Sciatic nerve (tissue), 2 donors: ENCODE results near the gene GNG8. TPM values are rescaled to one million over a fixed set of nuclear protein-coding genes. Genes with fewer than 3 reads are reported as not detected.

ENCODE experiments used
- ATAC-seq: fragments of 200-7000 bp; cut with Tn5 transposase; one replicate; pipeline ENCODE4 v1.9.1; 2020; ENCODE audit warnings: mild to moderate bottlenecking, moderate library complexity
- DNase-seq: peaks from one replicate; pipeline ENCODE4 v3.0.0-alpha.2; 2020; ENCODE audit warnings: low spot score
- intact Hi-C: fragments of 100-400 bp; cut with DNase I; formaldehyde crosslinking; loops from one replicate; pipeline ENCODE4 v1.14.2; 2022
- total RNA-seq: library from RNA; stranded (reverse); fragmentation: NEBNext Ultra II Directional; extraction: Animal tissue kit (Norgen Biotek cat#: 25700); gene quantifications from one replicate; pipeline ENCODE4 v1.2.1, GENCODE V29; 2021
- donor health status: DM: no; HTN: no; CAD: no.
- donor health status: DM: no; HTN: no; CAD: no.

GNG8 gene
- total RNA-seq, 1 donor from 2014 or later = not detected

- intact Hi-C loops = no loop called here
- ATAC-seq (no peak), DNase-seq (no peak)
These were observed 27.8 kb downstream of the GNG8 start for GRCh38 chr19:46608178-46608577.

GRCh38 chr19:46607448-46607841 lies 28.6 kb downstream of the GNG8 start:
- DNase-seq (peak; percentile 73), ATAC-seq (peak; percentile 14)
- intact Hi-C loops = no loop called here

GRCh38 chr19:46606681-46607447 lies 29.1 kb downstream of the GNG8 start:
- DNase-seq (peak; percentile 55), ATAC-seq (no peak)
- intact Hi-C loops = no loop called here

GRCh38 chr19:46606019-46606418 lies 30.0 kb downstream of the GNG8 start:
- ATAC-seq (no peak), DNase-seq (peak; percentile 51)
- intact Hi-C loops = no loop called here

GRCh38 chr19:46605356-46605821 lies 30.6 kb downstream of the GNG8 start:
- DNase-seq (peak; percentile 60), ATAC-seq (no peak)
- intact Hi-C loops = no loop called here

- DNase-seq = peak; percentile 59
- intact Hi-C loops = no loop called here
- no peak for ATAC-seq
These were observed 31.1 kb downstream of the GNG8 start for GRCh38 chr19:46604781-46605355.

- intact Hi-C loops = no loop called here
- ATAC-seq (no peak), DNase-seq (peak; percentile 56)
These were observed 32.2 kb downstream of the GNG8 start for GRCh38 chr19:46603752-46604231.

- intact Hi-C loops = no loop called here
- DNase-seq = peak; percentile 53
- ATAC-seq = no peak
These were observed 32.8 kb downstream of the GNG8 start for GRCh38 chr19:46603195-46603637.

- peak; percentile 63 for DNase-seq
- ATAC-seq = no peak
- intact Hi-C loops = no loop called here
These were observed 33.4 kb downstream of the GNG8 start for GRCh38 chr19:46602392-46603194.

GRCh38 chr19:46601318-46602224 lies 34.4 kb downstream of the GNG8 start, which contains the start of gene CALM3:
Gene CALM3 (plus strand): TSS chr19:46601330. CDS start chr19:46601435, 105 bp downstream.
- ATAC-seq (peak; percentile 2), DNase-seq (no peak)
- intact Hi-C loops = no loop called here

- ATAC-seq (peak; percentile 94), DNase-seq (peak; percentile 99)
- intact Hi-C loops = no loop called here
These were observed 35.4 kb downstream of the GNG8 start for GRCh38 chr19:46600384-46601317.

- DNase-seq = no peak
- intact Hi-C loops = no loop called here
- no peak for ATAC-seq
These were observed 36.2 kb downstream of the GNG8 start for GRCh38 chr19:46599716-46600373.

GRCh38 chr19:46598372-46598917 lies 37.6 kb downstream of the GNG8 start:
- ATAC-seq = no peak
- intact Hi-C loops = no loop called here
- no peak for DNase-seq

- intact Hi-C loops = no loop called here
- no peak for DNase-seq
- ATAC-seq = no peak
These were observed 40.0 kb downstream of the GNG8 start for GRCh38 chr19:46596008-46596407.

- ATAC-seq (no peak), DNase-seq (no peak)
- intact Hi-C loops = no loop called here
These were observed 44.1 kb downstream of the GNG8 start for GRCh38 chr19:46591870-46592269.

- intact Hi-C loops = no loop called here
- ATAC-seq (no peak), DNase-seq (no peak)
These were observed 44.7 kb downstream of the GNG8 start for GRCh38 chr19:46591254-46591653.

GRCh38 chr19:46587861-46588260 lies 48.1 kb downstream of the GNG8 start:
- intact Hi-C loops = no loop called here
- DNase-seq (no peak), ATAC-seq (no peak)
